Central memory CD4-positive, alpha-beta T cell (primary cell): ENCODE results near the gene CLTA.
"Not testable (repeated sequence)": the region's sequence is repeated elsewhere in the genome, so short reads cannot be mapped to it uniquely, and the experiment has no call there.

ENCODE experiments used
- DNase-seq: peaks from one replicate; pipeline ENCODE4 v3.0.0; 2022

Gene CLTA

GRCh38 chr9:36191686-36192085, 965 bp downstream of the CLTA start:
- DNase-seq = no peak

GRCh38 chr9:36192196-36192595, 1.5 kb downstream of the CLTA start:
- DNase-seq = no peak

GRCh38 chr9:36193023-36193422, 2.3 kb downstream of the CLTA start:
- no peak for DNase-seq

GRCh38 chr9:36194326-36195000, 3.7 kb downstream of the CLTA start:
- DNase-seq = no peak

- no peak for DNase-seq
These were observed 14.3 kb downstream of the CLTA start for GRCh38 chr9:36204906-36205547.

GRCh38 chr9:36207016-36207415, 16.3 kb downstream of the CLTA start:
- DNase-seq = no peak

GRCh38 chr9:36207546-36208012, 16.9 kb downstream of the CLTA start:
- DNase-seq = no peak

GRCh38 chr9:36208521-36209253, 18.0 kb downstream of the CLTA start:
- DNase-seq = no peak

- no peak for DNase-seq
These were observed 20.0 kb downstream of the CLTA start for GRCh38 chr9:36210722-36211121.

GRCh38 chr9:36211510-36211909, 20.8 kb downstream of the CLTA start:
- no peak for DNase-seq

- no peak for DNase-seq
These were observed 22.7 kb downstream of the CLTA start for GRCh38 chr9:36213387-36213786.

GRCh38 chr9:36213989-36214388, 23.3 kb downstream of the CLTA start:
- no peak for DNase-seq

- no peak for DNase-seq
These were observed 23.9 kb downstream of the CLTA start for GRCh38 chr9:36214571-36214970.

- no peak for DNase-seq
These were observed 26.7 kb downstream of the CLTA start for GRCh38 chr9:36217256-36217968.

GRCh38 chr9:36218011-36218410, 27.3 kb downstream of the CLTA start:
- no peak for DNase-seq

- no peak for DNase-seq
These were observed 27.7 kb downstream of the CLTA start for GRCh38 chr9:36218411-36218901.

- no peak for DNase-seq
These were observed 30.9 kb downstream of the CLTA start for GRCh38 chr9:36221667-36222066.

GRCh38 chr9:36222449-36222848, 31.7 kb downstream of the CLTA start:
- DNase-seq = no peak

GRCh38 chr9:36237230-36237629, 46.5 kb downstream of the CLTA start:
- DNase-seq = no peak

GRCh38 chr9:36239205-36239604, 48.5 kb downstream of the CLTA start:
- not testable (repeated sequence) for DNase-seq

GRCh38 chr9:36239675-36240074, 49.0 kb downstream of the CLTA start:
- DNase-seq = not testable (repeated sequence)

GRCh38 chr9:36245906-36246305, 55.2 kb downstream of the CLTA start:
- no peak for DNase-seq

GRCh38 chr9:36247356-36247755, 56.6 kb downstream of the CLTA start:
- no peak for DNase-seq
